Measurements from ENCODE around the gene NAV2.

NAV2 gene

GRCh38 chr11:20010851-20011225 is 298.2 kb downstream of the NAV2 start:
- no peak for DNase-seq
- in situ Hi-C loops (cut with MboI; ENCODE audit: low pct_unique_long_range_greater_than_20kb, low sequenced_read_pairs): no loop called here

GRCh38 chr11:20011307-20011951 is 298.8 kb downstream of the NAV2 start:
- in situ Hi-C loops (cut with MboI; ENCODE audit: low pct_unique_long_range_greater_than_20kb, low sequenced_read_pairs): no loop called here
- DNase-seq: no peak

GRCh38 chr11:20013346-20014066 is 300.9 kb downstream of the NAV2 start:
- in situ Hi-C loops (cut with MboI; ENCODE audit: low pct_unique_long_range_greater_than_20kb, low sequenced_read_pairs): no loop called here
- no peak for DNase-seq

- DNase-seq: no peak
- in situ Hi-C loops (cut with MboI; ENCODE audit: low pct_unique_long_range_greater_than_20kb, low sequenced_read_pairs): no loop called here
Observed at GRCh38 chr11:20014067-20014402, 301.4 kb downstream of the NAV2 start.

- DNase-seq: no peak
- in situ Hi-C loops (cut with MboI; ENCODE audit: low pct_unique_long_range_greater_than_20kb, low sequenced_read_pairs): no loop called here
Observed at GRCh38 chr11:20015101-20015500, 302.5 kb downstream of the NAV2 start.

- DNase-seq: no peak
- in situ Hi-C loops (cut with MboI; ENCODE audit: low pct_unique_long_range_greater_than_20kb, low sequenced_read_pairs): no loop called here
Observed at GRCh38 chr11:20015529-20016427, 303.1 kb downstream of the NAV2 start.

- in situ Hi-C loops (cut with MboI; ENCODE audit: low pct_unique_long_range_greater_than_20kb, low sequenced_read_pairs): no loop called here
- no peak for DNase-seq
Observed at GRCh38 chr11:20016526-20016925, 303.9 kb downstream of the NAV2 start.

- DNase-seq: no peak
- in situ Hi-C loops (cut with MboI; ENCODE audit: low pct_unique_long_range_greater_than_20kb, low sequenced_read_pairs): no loop called here
Observed at GRCh38 chr11:20017320-20017719, 304.7 kb downstream of the NAV2 start.

GRCh38 chr11:20020198-20020597 is 307.6 kb downstream of the NAV2 start:
- in situ Hi-C loops (cut with MboI; ENCODE audit: low pct_unique_long_range_greater_than_20kb, low sequenced_read_pairs): no loop called here
- DNase-seq: no peak

- in situ Hi-C loops (cut with MboI; ENCODE audit: low pct_unique_long_range_greater_than_20kb, low sequenced_read_pairs): no loop called here
- DNase-seq: no peak
Observed at GRCh38 chr11:20020716-20021115, 308.1 kb downstream of the NAV2 start.

- no peak for DNase-seq
- in situ Hi-C loops (cut with MboI; ENCODE audit: low pct_unique_long_range_greater_than_20kb, low sequenced_read_pairs): no loop called here
Observed at GRCh38 chr11:20021212-20021611, 308.6 kb downstream of the NAV2 start.

GRCh38 chr11:20021771-20022362 is 309.2 kb downstream of the NAV2 start:
- in situ Hi-C loops (cut with MboI; ENCODE audit: low pct_unique_long_range_greater_than_20kb, low sequenced_read_pairs): no loop called here
- DNase-seq: no peak

GRCh38 chr11:20022363-20023081 is 309.9 kb downstream of the NAV2 start:
- no peak for DNase-seq
- in situ Hi-C loops (cut with MboI; ENCODE audit: low pct_unique_long_range_greater_than_20kb, low sequenced_read_pairs): no loop called here

GRCh38 chr11:20023082-20023426 is 310.4 kb downstream of the NAV2 start:
- in situ Hi-C loops (cut with MboI; ENCODE audit: low pct_unique_long_range_greater_than_20kb, low sequenced_read_pairs): no loop called here
- no peak for DNase-seq

GRCh38 chr11:20024172-20024935 is 311.7 kb downstream of the NAV2 start:
- no peak for DNase-seq
- in situ Hi-C loops (cut with MboI; ENCODE audit: low pct_unique_long_range_greater_than_20kb, low sequenced_read_pairs): no loop called here

- DNase-seq: no peak
- in situ Hi-C loops (cut with MboI; ENCODE audit: low pct_unique_long_range_greater_than_20kb, low sequenced_read_pairs): no loop called here
Observed at GRCh38 chr11:20025332-20025840, 312.7 kb downstream of the NAV2 start.

GRCh38 chr11:20026629-20027555 is 314.3 kb downstream of the NAV2 start:
- no peak for DNase-seq
- in situ Hi-C loops (cut with MboI; ENCODE audit: low pct_unique_long_range_greater_than_20kb, low sequenced_read_pairs): no loop called here

Data from KBM-7 (cell line).